PFSK-1 (cell line): ENCODE measurements around the gene TTYH3.

Experiments
- FOXP2 ChIP-seq: optimal IDR thresholded peaks from 2 replicates; pipeline ENCODE3; 2011; ENCODE audit warnings: borderline replicate concordance, control low read depth, inconsistent platforms; ENCODE audit not compliant: insufficient read depth; ENCODE audit errors: extremely low read length, extremely low read depth
- POLR2AphosphoS5 ChIP-seq: IDR thresholded peaks from 2 replicates; pipeline ENCODE4 v1.6.1; 2012; ENCODE audit warnings: low read depth, mild to moderate bottlenecking, control low read depth, low read length, moderate library complexity
- REST ChIP-seq, 2 experiments: IDR thresholded peaks; 2 replicates each; pipeline versions ENCODE4 v1.6.1 to v1.8.0; 2011 to 2012; ENCODE audit warnings: low read depth in 2 of 2, low read length in 2 of 2, control low read depth in 1 of 2, inconsistent platforms in 1 of 2, mild to moderate bottlenecking in 1 of 2, moderate library complexity in 1 of 2; ENCODE audit not compliant: insufficient read depth in 1 of 2
- SIN3A ChIP-seq: IDR thresholded peaks from 2 replicates; pipeline ENCODE4 v1.6.1; 2012; ENCODE audit warnings: mild to moderate bottlenecking, low read length, moderate library complexity, borderline replicate concordance; ENCODE audit not compliant: insufficient read depth
- TAF1 ChIP-seq: IDR thresholded peaks from 2 replicates; pipeline ENCODE4 v1.6.1; 2012; ENCODE audit warnings: low read length, control low read depth, borderline replicate concordance; ENCODE audit not compliant: insufficient read depth

TTYH3 gene

DNA sequence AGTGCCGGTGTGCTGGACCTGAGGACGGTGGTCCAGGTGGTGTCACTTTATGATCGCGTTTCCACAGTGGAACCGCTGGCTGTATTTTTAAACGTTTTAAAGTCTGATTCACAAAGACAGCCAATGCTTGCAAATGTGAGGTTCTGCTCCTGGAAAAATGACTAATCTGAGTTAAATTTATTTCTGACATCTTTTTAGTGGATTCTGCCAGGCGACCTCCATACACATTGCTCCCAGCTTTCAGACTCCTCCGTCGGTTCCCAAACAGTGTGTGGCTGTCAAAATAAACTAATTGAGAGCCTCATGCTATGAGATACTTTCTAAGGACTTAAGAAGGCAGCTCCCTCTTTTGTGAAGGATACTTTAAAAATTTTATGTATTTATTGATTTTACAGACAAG, 12.7 kb upstream of the TTYH3 start:
- TF ChIP-seq REST (IDR thresholded peaks at IDR 0.05; ENCODE audit: insufficient read depth in 1 of 2, low read depth in 2 of 2, low read length in 2 of 2) (no peak), SIN3A (no peak), TAF1 (no peak), FOXP2 (no peak), POLR2AphosphoS5 (no peak)

- TF ChIP-seq FOXP2 (peak; percentile 43), REST (IDR thresholded peaks at IDR 0.05; ENCODE audit: insufficient read depth in 1 of 2, low read depth in 2 of 2, low read length in 2 of 2) (no peak), TAF1 (0 out of 2 replicates have a peak, but pooled peaks have one; percentile 23), SIN3A (no peak), POLR2AphosphoS5 (no peak)
Measured at GRCh38 chr7:2621061-2621828, 10.5 kb upstream of the TTYH3 start.

DNA sequence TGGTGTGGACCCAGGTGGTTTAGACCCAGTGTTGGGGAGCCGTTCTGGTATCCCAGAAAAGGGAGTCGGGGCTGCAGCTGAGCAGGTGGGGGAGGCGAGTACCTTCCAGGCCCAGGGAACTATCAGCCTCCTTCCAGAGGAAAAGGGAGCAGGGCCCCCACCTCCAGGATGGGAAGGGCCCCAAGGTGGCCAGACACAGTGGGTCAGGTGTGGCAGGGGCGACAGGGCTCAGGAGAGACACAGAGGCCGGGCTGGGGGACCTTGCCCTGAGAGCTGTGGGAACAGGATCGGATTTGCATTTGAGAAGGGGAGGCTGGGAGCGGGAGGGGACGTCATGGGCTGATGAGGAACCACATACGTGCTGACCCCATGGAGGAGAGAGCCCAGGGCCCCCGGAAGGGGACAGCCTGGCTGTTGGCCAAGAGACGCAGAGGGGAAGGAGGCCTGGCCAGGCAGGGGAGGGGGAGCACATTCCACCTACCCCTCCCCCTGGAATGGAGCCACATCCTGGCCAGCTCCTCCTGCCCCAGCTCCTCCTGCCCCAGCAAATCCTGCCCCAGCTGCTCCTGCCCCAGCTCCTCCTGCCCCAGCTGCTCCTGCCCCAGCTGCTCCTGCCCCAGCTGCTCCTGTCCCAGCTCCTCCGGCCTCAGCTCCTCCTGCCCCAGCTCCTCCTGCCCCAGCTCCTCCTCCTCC, 9.7 kb upstream of the TTYH3 start:
- TF ChIP-seq FOXP2 (peak; percentile 69), SIN3A (no peak)

- 0 out of 4 replicates have a peak, but pooled peaks of 1 of the 2 experiments have one; percentile 20 for TF ChIP-seq REST (IDR thresholded peaks at IDR 0.05; ENCODE audit: insufficient read depth in 1 of 2, low read depth in 2 of 2, low read length in 2 of 2)
- TF ChIP-seq POLR2AphosphoS5, result no peak
Measured at GRCh38 chr7:2622869-2623697, 8.7 kb upstream of the TTYH3 start.

DNA sequence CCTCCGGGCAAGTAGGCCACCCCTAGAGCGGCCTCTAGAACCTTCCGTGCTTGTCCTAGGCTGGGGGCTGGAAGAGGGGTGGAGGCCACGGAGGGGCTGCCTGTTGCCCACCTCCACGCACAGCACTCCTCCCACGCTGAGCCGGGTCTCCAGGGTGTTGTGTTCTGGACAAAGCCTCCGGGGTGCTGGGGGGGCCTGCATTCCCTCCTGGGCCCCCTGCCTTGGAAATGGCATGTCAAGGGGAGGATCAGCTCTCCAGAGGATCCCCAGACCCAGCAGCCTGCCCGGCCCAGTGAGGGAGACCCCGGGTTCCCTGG, 8.1 kb upstream of the TTYH3 start:
- TF ChIP-seq POLR2AphosphoS5 (no peak), FOXP2 (no peak), REST (IDR thresholded peaks at IDR 0.05; ENCODE audit: insufficient read depth in 1 of 2, low read depth in 2 of 2, low read length in 2 of 2) (no peak)
